ENCODE results near the gene CHCT1. TPM values are rescaled to one million over a fixed set of nuclear protein-coding genes. Genes with fewer than 3 reads are reported as not detected.
"Not testable (repeated sequence)": the region's sequence is repeated elsewhere in the genome, so short reads cannot be mapped to it uniquely, and the experiment has no call there.

CHCT1 gene
- total RNA-seq, 1 donor from 2014 or later, result not detected

DNA sequence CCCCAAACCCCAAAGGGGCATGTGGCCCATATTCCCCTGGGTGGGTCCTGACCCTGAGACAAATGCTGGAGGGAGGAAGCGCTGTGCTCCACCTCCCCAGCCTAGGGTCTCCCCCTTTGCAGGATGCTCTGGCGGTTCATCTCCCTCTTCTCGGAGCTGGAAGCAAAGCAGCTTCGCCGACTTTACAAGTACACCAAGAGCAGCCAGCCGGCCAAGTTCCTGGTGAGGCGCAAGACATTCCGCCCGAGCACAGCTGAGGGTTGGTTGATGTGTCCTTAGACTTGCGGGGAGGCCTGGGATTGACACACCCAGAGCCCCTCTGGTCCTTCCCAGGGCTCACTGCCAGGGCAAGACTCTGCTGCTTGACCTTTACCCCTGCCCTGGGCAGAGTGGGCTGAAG is 4.3 kb downstream of the CHCT1 start:
- peaks cover 3% of the 10 kb centered on the region for H3K4me1 Mint-ChIP-seq (ENCODE audit: low read depth)
- H3K27me3 Mint-ChIP-seq (ENCODE audit: low read depth), result peaks cover 3% of the 10 kb centered on the region
- no peak for DNase-seq (ENCODE audit: low spot score)
- no peak overlapping the region for H3K4me3 Mint-ChIP-seq (ENCODE audit: unreplicated experiment)
- TF ChIP-seq CTCF (IDR thresholded peaks at IDR 0.05), result no peak
- H3K9me3 Mint-ChIP-seq (ENCODE audit: low read depth), result no peaks in the 10 kb centered on the region
- no peaks in the 10 kb centered on the region for H3K36me3 Mint-ChIP-seq (ENCODE audit: low read depth)
- H3K27ac Mint-ChIP-seq (ENCODE audit: unreplicated experiment), result no peak overlapping the region

- DNase-seq (ENCODE audit: low spot score); H3K36me3 Mint-ChIP-seq (ENCODE audit: low read depth); H3K4me3 Mint-ChIP-seq (ENCODE audit: unreplicated experiment); H3K27me3 Mint-ChIP-seq (ENCODE audit: low read depth); H3K4me1 Mint-ChIP-seq (ENCODE audit: low read depth); H3K27ac Mint-ChIP-seq (ENCODE audit: unreplicated experiment); H3K9me3 Mint-ChIP-seq (ENCODE audit: low read depth): not testable (repeated sequence)
These were observed 6.2 kb downstream of the CHCT1 start for GRCh38 chr17:60428491-60428890.

DNA sequence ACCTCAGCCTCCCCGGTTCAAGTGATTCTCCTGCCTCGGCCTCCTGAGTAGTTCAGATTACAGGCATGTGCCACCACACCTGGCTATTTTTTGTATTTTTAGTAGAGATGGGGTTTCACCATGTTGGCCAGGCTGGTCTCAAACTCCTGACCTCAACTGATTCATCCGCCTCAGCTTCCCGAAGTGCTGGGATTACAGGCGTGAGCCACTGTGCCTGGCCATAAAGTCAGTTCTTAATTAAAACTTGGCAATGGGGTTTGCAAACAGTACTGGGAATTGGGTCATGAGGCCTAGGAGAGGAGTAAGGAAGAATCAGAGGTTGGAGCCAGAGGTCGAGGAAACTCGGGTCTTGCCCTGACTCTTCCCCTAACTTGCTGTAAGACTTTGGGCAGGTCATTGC is 8.3 kb downstream of the CHCT1 start:
- H3K36me3 Mint-ChIP-seq (ENCODE audit: low read depth); H3K4me1 Mint-ChIP-seq (ENCODE audit: low read depth); H3K4me3 Mint-ChIP-seq (ENCODE audit: unreplicated experiment); H3K27me3 Mint-ChIP-seq (ENCODE audit: low read depth); DNase-seq (ENCODE audit: low spot score); H3K9me3 Mint-ChIP-seq (ENCODE audit: low read depth); H3K27ac Mint-ChIP-seq (ENCODE audit: unreplicated experiment): not testable (repeated sequence)

DNA sequence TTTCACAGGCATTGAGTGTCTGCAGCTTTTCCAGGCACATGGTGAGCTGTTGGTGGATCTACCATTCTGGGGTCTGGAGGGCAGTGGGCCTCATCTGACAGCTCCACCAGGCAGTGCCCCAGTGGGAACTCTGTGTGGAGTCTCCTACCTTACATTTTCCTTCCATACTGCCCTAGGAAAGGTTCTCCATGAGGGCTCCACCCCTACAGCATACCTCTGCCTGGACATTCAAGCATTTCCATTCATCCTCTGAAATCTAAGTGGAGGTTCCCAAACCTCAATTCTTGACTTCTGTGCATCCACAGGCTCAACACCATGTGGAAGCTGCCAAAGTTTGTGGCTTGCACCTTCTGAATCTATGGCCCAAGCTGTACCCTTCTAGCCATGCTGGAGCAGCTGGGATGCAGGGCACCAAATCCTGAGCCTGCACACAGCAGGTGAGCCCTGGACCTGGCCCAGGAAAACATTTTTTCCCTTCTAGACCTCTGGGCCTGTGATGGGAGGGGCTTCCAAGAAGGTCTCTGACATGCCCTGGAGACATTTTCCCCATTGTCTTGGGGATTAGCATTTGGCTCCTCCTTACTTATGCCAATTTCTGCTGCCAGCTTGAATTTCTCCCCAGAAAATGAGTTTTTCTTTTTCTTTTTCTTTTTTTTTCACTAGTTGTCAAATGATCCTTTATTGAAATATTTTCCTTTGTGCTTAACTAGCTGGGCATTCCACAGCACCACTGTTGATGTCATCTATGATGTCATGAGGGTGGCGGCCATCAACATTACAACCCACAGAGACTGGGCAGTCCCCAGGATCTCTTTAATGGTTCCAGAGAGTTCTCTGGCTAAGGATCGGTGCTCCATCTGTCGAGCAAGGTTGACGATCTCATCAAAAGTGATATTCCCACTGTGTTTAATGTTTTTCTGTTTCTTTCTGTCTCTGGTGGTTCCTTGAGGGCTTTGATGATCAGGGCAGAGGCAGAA is 11.0 kb downstream of the CHCT1 start:
- H3K27me3 Mint-ChIP-seq (ENCODE audit: low read depth); H3K4me1 Mint-ChIP-seq (ENCODE audit: low read depth); H3K27ac Mint-ChIP-seq (ENCODE audit: unreplicated experiment); H3K36me3 Mint-ChIP-seq (ENCODE audit: low read depth); DNase-seq (ENCODE audit: low spot score); H3K9me3 Mint-ChIP-seq (ENCODE audit: low read depth); H3K4me3 Mint-ChIP-seq (ENCODE audit: unreplicated experiment): not testable (repeated sequence)

DNA sequence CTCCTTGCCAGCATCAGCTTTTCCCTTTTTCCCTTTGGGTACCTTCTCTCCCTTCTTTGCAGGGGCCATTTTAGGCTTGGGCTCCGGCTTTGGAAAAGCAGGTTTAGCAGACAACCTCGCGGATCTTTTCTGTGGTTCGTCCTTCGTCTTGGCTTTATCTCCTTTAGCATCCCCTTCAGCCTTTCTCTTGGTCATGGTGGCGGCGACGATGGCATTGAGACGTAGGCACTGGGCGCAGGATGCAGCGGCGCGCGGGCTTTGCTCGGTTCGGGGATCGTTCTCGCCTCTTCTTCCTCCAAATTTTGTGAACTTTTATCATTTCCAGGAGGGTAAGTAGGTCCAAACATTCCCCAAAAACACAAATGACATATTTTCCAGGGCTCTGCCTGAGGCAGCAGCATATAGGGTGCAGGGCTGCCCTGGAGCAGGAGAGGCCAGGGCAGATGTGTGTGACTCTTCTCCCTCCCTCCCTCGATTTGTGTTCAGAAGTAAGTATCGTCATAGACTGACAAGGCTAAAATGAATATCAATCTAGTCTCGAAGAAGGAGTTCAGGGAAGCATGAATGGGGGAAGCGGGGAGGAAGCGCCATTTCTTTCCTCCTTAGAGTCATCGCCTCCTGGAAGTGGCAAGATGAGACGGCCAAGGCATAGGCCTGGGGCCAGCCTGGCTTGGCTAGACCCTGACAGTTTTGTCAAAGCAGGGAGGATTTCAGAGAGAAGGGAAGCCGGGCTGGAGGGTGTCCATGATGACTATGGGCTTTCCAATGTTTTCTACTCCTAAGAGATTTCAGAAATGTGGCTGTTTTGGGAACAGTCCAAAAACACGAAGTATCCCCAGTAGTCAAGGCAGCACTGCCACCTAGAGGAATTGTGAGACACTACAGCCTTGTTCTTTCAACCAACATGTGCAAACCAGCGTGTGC is 13.2 kb downstream of the CHCT1 start:
- TF ChIP-seq CTCF (IDR thresholded peaks at IDR 0.05), result peak; percentile 93
- DNase-seq (ENCODE audit: low spot score), result no peak
- Mint-ChIP-seq H3K36me3 (ENCODE audit: low read depth) (no peaks in the 10 kb centered on the region), H3K27me3 (ENCODE audit: low read depth) (no peaks in the 10 kb centered on the region), H3K4me3 (ENCODE audit: unreplicated experiment) (no peak overlapping the region), H3K9me3 (ENCODE audit: low read depth) (peaks cover 2% of the 10 kb centered on the region), H3K4me1 (ENCODE audit: low read depth) (peaks cover 11% of the 10 kb centered on the region), H3K27ac (ENCODE audit: unreplicated experiment) (peak overlapping the region; percentile 87)

GRCh38 chr17:60436676-60437075 is 14.4 kb downstream of the CHCT1 start:
- TF ChIP-seq CTCF (IDR thresholded peaks at IDR 0.05), result no peak
- no peaks in the 10 kb centered on the region for H3K36me3 Mint-ChIP-seq (ENCODE audit: low read depth)
- H3K27me3 Mint-ChIP-seq (ENCODE audit: low read depth), result no peaks in the 10 kb centered on the region
- H3K4me1 Mint-ChIP-seq (ENCODE audit: low read depth), result peaks cover 11% of the 10 kb centered on the region
- no peak overlapping the region for H3K27ac Mint-ChIP-seq (ENCODE audit: unreplicated experiment)
- DNase-seq (ENCODE audit: low spot score), result no peak
- H3K9me3 Mint-ChIP-seq (ENCODE audit: low read depth), result peaks cover 2% of the 10 kb centered on the region
- H3K4me3 Mint-ChIP-seq (ENCODE audit: unreplicated experiment), result no peak overlapping the region
